CD4-positive, alpha-beta T cell treated with Interferon alpha-2 for 1 hour (primary cell): ENCODE results near the gene CCDC141.
"Not testable (repeated sequence)": the region's sequence is repeated elsewhere in the genome, so short reads cannot be mapped to it uniquely, and the experiment has no call there.

Source experiments
- DNase-seq, 2 donors: peaks; one replicate each; pipeline ENCODE4 v3.0.0-alpha.2; 2020 to 2022

CCDC141 gene

GRCh38 chr2:179049546-179050311, at the start of gene CCDC141:
CCDC141 (minus strand) TSS chr2:179050137; CDS start chr2:179049941, 196 bp downstream.
- peak; percentile 14 to 32 for DNase-seq

GRCh38 chr2:179098080-179098689, 48.2 kb upstream of the CCDC141 start:
- no peak for DNase-seq

GRCh38 chr2:179097131-179097530, 47.2 kb upstream of the CCDC141 start:
- no peak for DNase-seq

- peak; percentile 6 to 35 for DNase-seq
Measured at GRCh38 chr2:179096090-179096489, 46.2 kb upstream of the CCDC141 start.

- DNase-seq = not testable (repeated sequence)
Measured at GRCh38 chr2:179092912-179093311, 43.0 kb upstream of the CCDC141 start.

GRCh38 chr2:179082697-179083096, 32.8 kb upstream of the CCDC141 start:
- no peak for DNase-seq

GRCh38 chr2:179081954-179082353, 32.0 kb upstream of the CCDC141 start:
- no peak for DNase-seq

GRCh38 chr2:179072527-179072926, 22.6 kb upstream of the CCDC141 start:
- DNase-seq = no peak

- no peak for DNase-seq
Measured at GRCh38 chr2:179071810-179072355, 21.9 kb upstream of the CCDC141 start.

- no peak for DNase-seq
Measured at GRCh38 chr2:179070895-179071294, 21.0 kb upstream of the CCDC141 start.

GRCh38 chr2:179069685-179070084, 19.7 kb upstream of the CCDC141 start:
- DNase-seq = no peak

GRCh38 chr2:179068991-179069643, 19.2 kb upstream of the CCDC141 start:
- DNase-seq = no peak

- no peak for DNase-seq
Measured at GRCh38 chr2:179059026-179059700, 9.2 kb upstream of the CCDC141 start.

- DNase-seq = no peak
Measured at GRCh38 chr2:179057737-179058136, 7.8 kb upstream of the CCDC141 start.

GRCh38 chr2:179053568-179053967, 3.6 kb upstream of the CCDC141 start:
- not testable (repeated sequence) for DNase-seq

- no peak for DNase-seq
Measured at GRCh38 chr2:179051250-179051649, 1.3 kb upstream of the CCDC141 start.

- no peak for DNase-seq
Measured at GRCh38 chr2:179050755-179051154, 818 bp upstream of the CCDC141 start.

- DNase-seq = peak in 1 of 2 donors; percentile 18
Measured at GRCh38 chr2:179049203-179049545, 763 bp downstream of the CCDC141 start.

- DNase-seq = no peak
Measured at GRCh38 chr2:179048099-179048498, 1.8 kb downstream of the CCDC141 start.

GRCh38 chr2:179045602-179046001, 4.3 kb downstream of the CCDC141 start:
- not testable (repeated sequence) for DNase-seq

- DNase-seq = no peak
Measured at GRCh38 chr2:179044500-179044899, 5.4 kb downstream of the CCDC141 start.

- no peak for DNase-seq
Measured at GRCh38 chr2:179037807-179038206, 12.1 kb downstream of the CCDC141 start.

- no peak for DNase-seq
Measured at GRCh38 chr2:179036353-179036905, 13.5 kb downstream of the CCDC141 start.
